ENCODE data around the gene SEPTIN12. TPM values are rescaled to one million over a fixed set of nuclear protein-coding genes. Genes with fewer than 3 reads are reported as not detected.
A peak's percentile ranks its signal among the peaks of the same experiment; 100 is the strongest.

The SEPTIN12 gene
- total RNA-seq, 2 donors from 2014 or later = 10.8 TPM; not detected in 1

DNA sequence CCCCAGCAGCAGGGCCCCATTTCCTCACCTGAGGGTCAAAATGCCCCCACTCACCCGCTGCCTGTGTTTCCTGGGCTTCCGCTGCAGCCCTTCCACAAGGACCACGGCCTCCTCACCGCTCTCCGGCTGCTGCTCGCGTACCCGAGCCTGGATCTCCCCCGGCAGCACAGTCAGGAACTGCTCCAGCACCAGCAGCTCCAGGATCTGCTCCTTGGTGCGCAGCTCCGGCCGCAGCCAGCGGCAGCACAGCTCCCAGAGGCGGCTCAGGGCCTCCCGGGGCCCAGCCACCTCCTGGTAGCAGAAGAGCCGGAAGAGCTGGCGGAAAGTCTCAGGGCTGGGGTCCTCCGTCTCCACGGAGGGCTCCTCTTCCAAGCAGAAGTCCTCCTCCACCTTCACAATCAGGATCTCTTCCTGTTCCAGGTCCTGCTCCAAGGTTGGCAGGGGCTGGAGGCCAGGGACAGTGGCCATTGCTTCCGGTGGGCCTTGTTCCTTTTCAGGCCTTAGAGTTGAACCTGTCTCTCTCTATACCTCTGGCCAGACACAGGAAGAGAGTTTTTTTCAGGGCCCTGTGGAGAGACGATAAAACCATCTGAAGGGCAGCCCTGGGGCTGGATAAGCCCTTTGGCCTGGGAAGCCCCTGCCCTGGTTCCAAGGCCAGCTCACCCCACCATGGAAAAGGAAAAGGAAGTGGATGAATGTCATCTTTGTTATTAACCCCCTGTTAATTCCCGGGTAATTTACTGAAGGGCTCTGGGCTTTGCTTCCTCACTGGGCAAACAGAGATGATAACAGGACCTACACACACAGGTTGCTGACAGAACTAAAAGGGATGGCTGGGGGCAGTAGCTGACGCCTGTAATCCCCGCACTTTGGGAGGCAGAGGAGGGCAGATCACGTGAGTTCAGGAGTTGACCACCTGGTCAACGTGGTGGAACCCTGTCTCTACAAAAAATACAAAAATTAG, 22.4 kb downstream of the SEPTIN12 start:
- Histone ChIP-seq H3K36me3 (peaks cover 3 to 15% of the 10 kb centered on the region in 2 donors), H3K4me1 (replicated peaks) (peaks cover 15% of the 10 kb centered on the region), H3K4me3 (peak overlapping the region; percentile 97 to 99), H3K27me3 (replicated peaks; ENCODE audit: insufficient read depth) (no peaks in the 10 kb centered on the region), H3K9me3 (no peaks in the 10 kb centered on the region), H3K27ac (peak overlapping the region in 1 of 2 donors; percentile 92)
- 74% methylated on average over 25 of the region's 26 CpGs for WGBS
- intact Hi-C loops (cut with DNase I) = no loop called here
- no peak for DNase-seq (ENCODE audit: low spot score)
- TF ChIP-seq POLR2AphosphoS5 (IDR thresholded peaks at IDR 0.05) (no peak), POLR2A (IDR thresholded peaks at IDR 0.05) (no peak)
- TF ChIP-seq, protein P1, sequence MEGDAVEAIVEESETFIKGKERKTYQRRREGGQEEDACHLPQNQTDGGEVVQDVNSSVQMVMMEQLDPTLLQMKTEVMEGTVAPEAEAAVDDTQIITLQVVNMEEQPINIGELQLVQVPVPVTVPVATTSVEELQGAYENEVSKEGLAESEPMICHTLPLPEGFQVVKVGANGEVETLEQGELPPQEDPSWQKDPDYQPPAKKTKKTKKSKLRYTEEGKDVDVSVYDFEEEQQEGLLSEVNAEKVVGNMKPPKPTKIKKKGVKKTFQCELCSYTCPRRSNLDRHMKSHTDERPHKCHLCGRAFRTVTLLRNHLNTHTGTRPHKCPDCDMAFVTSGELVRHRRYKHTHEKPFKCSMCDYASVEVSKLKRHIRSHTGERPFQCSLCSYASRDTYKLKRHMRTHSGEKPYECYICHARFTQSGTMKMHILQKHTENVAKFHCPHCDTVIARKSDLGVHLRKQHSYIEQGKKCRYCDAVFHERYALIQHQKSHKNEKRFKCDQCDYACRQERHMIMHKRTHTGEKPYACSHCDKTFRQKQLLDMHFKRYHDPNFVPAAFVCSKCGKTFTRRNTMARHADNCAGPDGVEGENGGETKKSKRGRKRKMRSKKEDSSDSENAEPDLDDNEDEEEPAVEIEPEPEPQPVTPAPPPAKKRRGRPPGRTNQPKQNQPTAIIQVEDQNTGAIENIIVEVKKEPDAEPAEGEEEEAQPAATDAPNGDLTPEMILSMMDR (IDR thresholded peaks at IDR 0.05) = no peak

- Histone ChIP-seq H3K27ac (no peak overlapping the region), H3K27me3 (replicated peaks; ENCODE audit: insufficient read depth) (no peaks in the 10 kb centered on the region), H3K4me3 (no peak overlapping the region), H3K9me3 (no peaks in the 10 kb centered on the region), H3K4me1 (replicated peaks) (peaks cover 15% of the 10 kb centered on the region), H3K36me3 (peaks cover 12 to 24% of the 10 kb centered on the region in 2 donors)
- TF ChIP-seq, protein P1 (IDR thresholded peaks at IDR 0.05) = no peak
- TF ChIP-seq POLR2AphosphoS5 (IDR thresholded peaks at IDR 0.05) (no peak), POLR2A (IDR thresholded peaks at IDR 0.05) (no peak)
- intact Hi-C loops (cut with DNase I) = no loop called here
- WGBS = 92% methylated on average over 7 of the region's 7 CpGs
- DNase-seq (ENCODE audit: low spot score) = no peak
Measured at GRCh38 chr16:4763791-4764190, 24.4 kb downstream of the SEPTIN12 start.

DNA sequence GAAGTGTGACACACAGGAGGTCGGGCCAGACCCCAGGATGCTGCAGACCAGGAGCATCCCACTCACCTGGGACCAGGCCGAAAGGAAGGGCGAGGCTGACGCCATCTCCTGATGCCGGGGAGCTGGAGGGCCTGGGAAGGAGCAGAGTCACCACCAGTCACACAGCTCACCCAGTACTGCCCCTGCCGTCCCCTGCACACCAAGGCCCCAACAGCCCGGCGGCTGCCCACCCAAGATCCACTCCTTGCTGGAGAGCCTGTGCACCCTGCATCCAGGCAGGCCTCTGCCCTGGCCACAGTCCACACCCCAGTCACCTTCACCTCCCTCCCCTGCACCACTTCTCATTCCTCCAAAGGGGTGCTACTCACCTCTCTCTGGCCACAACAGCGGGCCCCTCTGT, 25.9 kb downstream of the SEPTIN12 start:
- TF ChIP-seq, protein P1 (IDR thresholded peaks at IDR 0.05) = no peak
- TF ChIP-seq POLR2AphosphoS5 (IDR thresholded peaks at IDR 0.05) = no peak
- TF ChIP-seq POLR2A (IDR thresholded peaks at IDR 0.05) = no peak
- peaks cover 12 to 24% of the 10 kb centered on the region in 2 donors for H3K36me3 ChIP-seq

DNA sequence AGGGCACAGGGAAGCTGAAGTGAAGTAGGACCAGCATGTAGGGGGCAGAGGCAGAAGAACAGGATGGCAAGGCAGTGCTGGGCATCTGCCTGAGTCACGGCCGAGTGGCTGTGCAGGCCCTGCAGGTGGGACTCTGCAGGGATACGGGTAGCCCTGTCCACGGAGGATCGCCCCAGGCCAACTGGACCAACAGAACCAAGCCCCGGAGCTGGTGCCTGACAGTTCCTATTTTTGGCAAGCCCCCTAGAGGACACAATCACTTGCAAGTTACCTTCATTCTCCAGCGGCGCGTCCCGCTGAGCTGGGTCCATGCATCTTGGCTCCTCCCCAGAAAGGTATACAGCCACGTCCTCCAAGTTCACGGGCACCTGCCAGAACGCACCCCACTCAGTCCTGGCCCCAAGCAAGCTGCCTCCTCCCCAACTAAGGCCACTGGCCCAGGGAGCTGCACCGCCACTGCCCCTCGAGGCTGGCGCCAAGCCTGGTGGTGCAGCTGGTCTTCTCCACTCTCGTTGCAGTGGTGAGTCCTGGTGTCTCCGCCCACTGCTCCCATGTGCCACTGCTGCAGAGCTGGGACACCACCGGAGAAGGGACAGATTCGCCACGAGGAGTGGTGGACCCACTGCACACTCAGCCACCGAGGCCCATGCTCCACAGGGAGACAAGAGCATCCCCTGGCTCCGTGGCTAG, 27.8 kb downstream of the SEPTIN12 start:
- 89% methylated on average over 22 of the region's 23 CpGs for WGBS
- H3K4me3 ChIP-seq = no peak overlapping the region

More for the DNA sequence above, 25.9 kb downstream of the SEPTIN12 start:
- DNase-seq (ENCODE audit: low spot score) = no peak
- Histone ChIP-seq H3K4me1 (replicated peaks) (peaks cover 10% of the 10 kb centered on the region), H3K27ac (no peak overlapping the region), H3K27me3 (replicated peaks; ENCODE audit: insufficient read depth) (no peaks in the 10 kb centered on the region), H3K4me3 (no peak overlapping the region), H3K9me3 (no peaks in the 10 kb centered on the region)
- intact Hi-C loops (cut with DNase I) = no loop called here
- 88% methylated on average over 6 of the region's 9 CpGs for WGBS

More for the DNA sequence above, 27.8 kb downstream of the SEPTIN12 start:
- no peak for DNase-seq (ENCODE audit: low spot score)
- Histone ChIP-seq H3K27me3 (replicated peaks; ENCODE audit: insufficient read depth) (no peaks in the 10 kb centered on the region), H3K4me1 (replicated peaks) (peaks cover 2% of the 10 kb centered on the region), H3K9me3 (no peaks in the 10 kb centered on the region), H3K36me3 (peaks cover 12 to 24% of the 10 kb centered on the region in 2 donors), H3K27ac (no peak overlapping the region)
- TF ChIP-seq, protein P1 (IDR thresholded peaks at IDR 0.05) = no peak
- TF ChIP-seq POLR2AphosphoS5 (IDR thresholded peaks at IDR 0.05) = no peak
- no peak for TF ChIP-seq POLR2A (IDR thresholded peaks at IDR 0.05)
- intact Hi-C loops (cut with DNase I) = no loop called here

Data from prostate gland (tissue), 2 donors.